ENCODE data around the gene NTN5. TPM values are rescaled to one million over a fixed set of nuclear protein-coding genes. Genes with fewer than 3 reads are reported as not detected.

Gene NTN5
- total RNA-seq, 1 donor from 2014 or later, result 0.30 TPM

DNA sequence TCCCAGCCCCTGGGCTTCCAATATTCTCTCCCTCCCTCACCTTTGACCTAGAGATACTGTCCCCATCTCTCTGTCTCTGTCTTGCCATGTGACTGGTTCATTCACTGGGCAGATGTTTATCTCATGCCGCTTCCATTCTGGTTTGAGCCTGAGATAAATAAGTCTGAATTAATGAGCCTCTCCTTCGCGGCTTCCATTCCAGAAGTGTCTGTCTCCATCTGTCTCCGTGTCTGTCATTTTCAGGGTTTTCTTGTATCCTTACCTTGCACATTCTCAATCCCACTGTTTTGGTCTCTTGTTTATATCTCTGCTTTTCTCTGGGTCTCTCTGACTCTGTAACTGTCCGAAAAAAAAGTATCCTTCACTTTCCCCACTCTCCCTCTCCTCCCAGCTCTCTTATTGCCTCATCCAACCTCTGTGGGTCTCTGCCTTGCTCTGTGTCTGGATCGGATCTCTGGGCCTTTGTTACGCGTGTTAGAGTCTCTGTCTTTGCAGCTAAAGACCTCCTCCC lies 49.2 kb downstream of the NTN5 start:
- peak; percentile 61 for DNase-seq
- peak overlapping the region; percentile 86 for H3K4me3 Mint-ChIP-seq
- peaks cover 39% of the 10 kb centered on the region for H3K4me1 Mint-ChIP-seq
- peak overlapping the region; percentile 97 for H3K27ac Mint-ChIP-seq
- H3K36me3 Mint-ChIP-seq (ENCODE audit: low read depth), result peaks cover 34% of the 10 kb centered on the region
- H3K9me3 Mint-ChIP-seq, result no peaks in the 10 kb centered on the region
- H3K27me3 Mint-ChIP-seq, result no peaks in the 10 kb centered on the region
- intact Hi-C loops (cut with micrococcal nuclease), result loop anchor here (1.0 kb wide), 1 partner anchor 11 kb away; no protein-coding TSS in a partner anchor

DNA sequence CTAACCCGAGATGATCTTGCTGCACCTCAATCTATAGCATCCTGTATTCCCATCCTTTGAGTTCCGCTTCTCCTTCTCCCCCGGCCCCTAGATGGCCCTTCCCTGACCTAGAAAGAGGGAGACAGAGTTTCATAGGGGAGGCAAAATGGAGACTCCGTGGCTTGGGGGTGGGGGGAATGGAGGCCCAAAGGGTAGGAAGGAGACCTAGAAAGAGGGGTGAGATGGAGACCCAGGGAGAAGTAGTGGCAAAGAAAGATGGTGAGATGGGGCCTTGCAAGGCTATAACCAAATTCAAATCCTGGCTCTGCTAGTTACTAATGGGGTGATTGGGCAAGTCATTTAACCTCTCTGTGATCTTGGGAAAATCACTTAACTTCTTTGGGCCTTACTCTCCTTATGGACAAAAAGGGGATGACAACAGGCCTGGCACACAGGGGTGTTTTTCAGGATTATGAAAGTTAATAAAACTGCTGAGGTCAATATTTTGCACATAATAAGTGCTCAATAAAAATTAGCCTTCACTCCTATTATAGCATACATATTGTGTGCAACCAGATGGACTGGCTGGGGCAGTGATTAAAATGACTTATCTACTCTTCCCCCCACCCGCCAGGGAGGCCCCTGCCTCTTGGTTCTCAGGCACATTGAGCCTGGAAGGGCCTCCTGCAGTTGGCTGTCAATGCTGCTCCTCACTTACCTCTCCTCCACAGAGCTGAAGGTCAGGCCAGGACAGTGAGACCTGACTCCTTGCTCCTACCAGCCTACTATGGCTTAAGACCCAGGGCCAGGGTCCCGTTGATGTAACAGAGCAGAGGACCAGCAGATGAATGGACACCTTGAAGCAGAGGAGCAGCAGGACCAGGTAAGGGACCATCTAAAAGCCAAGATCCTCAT lies 52.9 kb downstream of the NTN5 start:
- peak; percentile 64 for DNase-seq
- Mint-ChIP-seq H3K36me3 (ENCODE audit: low read depth) (peaks cover 63% of the 10 kb centered on the region), H3K27me3 (no peaks in the 10 kb centered on the region), H3K9me3 (no peaks in the 10 kb centered on the region), H3K4me1 (peaks cover 43% of the 10 kb centered on the region), H3K4me3 (peak overlapping the region; percentile 91), H3K27ac (peak overlapping the region; percentile 98)
- intact Hi-C loops (cut with micrococcal nuclease), result loop anchor here (1.0 kb wide), 2 partner anchors 14 to 18 kb away; no protein-coding TSS in a partner anchor

DNA sequence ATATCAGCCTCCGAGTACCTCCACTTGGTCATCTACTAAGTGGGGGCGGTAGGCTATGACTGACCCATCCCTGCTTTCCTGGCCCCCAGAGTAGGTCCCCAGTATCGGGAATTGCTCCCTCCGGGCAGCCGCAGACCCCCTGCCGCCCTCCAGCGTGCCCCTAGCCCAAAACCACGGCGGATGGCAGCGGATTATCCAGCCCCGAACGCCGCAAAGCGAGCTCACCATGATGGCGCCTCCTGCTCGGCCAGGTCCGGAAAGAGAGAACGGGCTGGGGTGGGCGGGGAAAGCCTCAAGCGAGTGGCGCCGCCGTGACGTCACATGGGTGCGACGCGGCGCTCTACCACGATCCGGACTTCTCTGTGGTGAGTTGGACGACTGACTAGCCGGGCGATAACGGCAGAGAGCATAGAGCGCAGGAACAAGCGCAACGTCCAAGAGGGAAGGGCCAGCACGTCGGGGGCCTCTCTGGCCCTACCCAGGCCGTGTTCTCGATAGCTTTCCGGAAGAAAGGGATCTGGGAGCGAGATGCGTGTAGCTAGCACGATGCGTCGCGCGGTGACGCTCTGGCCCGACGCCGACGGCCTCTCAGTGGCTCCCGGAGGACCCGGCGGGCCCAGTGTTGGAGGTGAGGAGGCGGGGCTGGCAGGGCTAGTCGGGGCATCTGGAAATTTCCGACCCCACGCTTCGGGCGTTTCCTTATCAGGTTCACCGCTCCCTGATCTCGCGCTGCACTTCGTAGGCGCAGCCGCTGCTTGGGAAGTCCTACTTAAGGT lies 53.7 kb downstream of the NTN5 start, which contains the start of the genes RPL18 and SPHK2:
Gene RPL18, minus strand, starts transcription at position 263 of the 776 bp plus-strand sequence. Its CDS starts 35 bp downstream, at position 228.
Gene SPHK2, plus strand, starts transcription at position 591 of the 776 bp plus-strand sequence. CDS start 1,009 bp downstream, outside the sequence.
- Mint-ChIP-seq H3K4me3 (peak within 1 kb of the TSS; percentile 91), H3K27me3 (no peaks in the 10 kb centered on the region), H3K9me3 (no peaks in the 10 kb centered on the region), H3K27ac (peak within 1 kb of the TSS; percentile 98), H3K4me1 (peaks cover 38% of the 10 kb centered on the region), H3K36me3 (ENCODE audit: low read depth) (peaks cover 68% of the 10 kb centered on the region)
- intact Hi-C loops (cut with micrococcal nuclease), result loop anchor here (1.0 kb wide), 2 partner anchors 15 to 19 kb away; no protein-coding TSS in a partner anchor
- DNase-seq, result peak; percentile 99

DNA sequence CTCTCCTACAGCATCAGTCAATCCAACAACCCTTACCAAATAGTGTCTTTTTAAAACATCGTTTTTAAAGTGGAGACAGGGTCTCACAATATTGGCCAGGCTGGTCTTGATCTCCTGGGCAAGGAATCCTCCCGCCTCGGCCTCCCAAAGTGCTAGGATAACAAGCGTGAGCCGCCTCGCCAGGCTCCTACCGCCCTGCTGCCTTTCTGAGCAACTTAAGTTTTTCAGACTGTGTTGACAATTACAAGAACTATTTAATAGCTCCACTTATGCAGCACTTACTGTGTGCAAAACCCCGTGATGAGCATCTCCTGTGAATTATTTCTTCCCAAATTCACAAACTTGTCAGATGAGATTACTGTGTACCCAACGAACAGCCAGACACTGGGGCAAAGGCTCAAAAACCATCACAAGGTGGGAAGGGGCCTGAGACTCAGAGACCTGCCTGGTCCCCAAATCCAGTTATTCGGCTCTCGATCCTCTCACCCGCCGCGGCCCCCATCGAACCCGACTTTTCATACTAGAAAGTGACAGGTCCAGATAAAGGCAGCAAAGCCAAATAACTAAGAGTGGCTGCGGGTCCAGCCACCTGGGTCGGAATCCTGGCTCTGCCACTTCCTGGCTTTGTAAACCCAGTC lies 54.4 kb downstream of the NTN5 start:
- Mint-ChIP-seq H3K4me1 (peaks cover 31% of the 10 kb centered on the region), H3K9me3 (no peaks in the 10 kb centered on the region), H3K27ac (peak overlapping the region; percentile 98), H3K4me3 (peak overlapping the region; percentile 91), H3K27me3 (no peaks in the 10 kb centered on the region), H3K36me3 (ENCODE audit: low read depth) (peaks cover 68% of the 10 kb centered on the region)
- DNase-seq, result peak; percentile 64
- intact Hi-C loops (cut with micrococcal nuclease), result no loop called here

DNA sequence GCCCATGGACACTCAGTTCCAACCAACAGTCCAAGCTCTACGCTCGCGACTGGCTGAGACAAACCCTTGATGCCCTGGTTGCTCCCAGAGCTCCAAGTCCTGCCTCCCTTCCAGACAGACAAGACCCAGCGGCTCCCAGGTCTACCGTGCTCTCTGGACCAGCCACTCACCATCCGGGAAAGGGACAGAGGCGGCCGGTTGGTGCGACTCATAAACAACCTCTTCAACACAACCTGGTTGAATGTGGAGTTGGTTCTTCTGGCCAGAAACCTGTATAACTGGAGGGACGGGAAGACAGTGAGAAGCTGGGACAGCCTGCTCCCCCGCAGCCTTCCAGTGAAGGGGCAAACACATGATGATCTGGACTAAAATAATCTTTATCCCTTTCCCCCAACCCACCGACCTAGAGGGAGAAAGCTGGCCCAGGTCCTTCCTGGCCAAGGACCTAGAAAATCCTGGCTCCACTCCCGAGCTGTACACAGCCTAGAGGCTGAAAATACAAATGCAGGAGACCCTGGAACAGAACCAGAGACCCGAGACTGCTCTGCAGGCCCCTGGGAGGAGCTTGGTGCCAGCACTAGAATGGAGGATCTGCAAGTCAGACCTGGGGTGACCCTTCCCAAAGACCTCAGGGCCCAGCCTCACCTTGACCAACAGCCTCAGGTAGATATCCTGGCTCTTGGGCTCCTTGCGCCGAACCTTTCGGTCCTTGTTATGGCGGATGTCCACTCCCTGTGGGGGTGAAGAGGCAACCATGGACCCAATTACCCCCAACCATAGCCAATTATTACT lies 55.5 kb downstream of the NTN5 start:
- intact Hi-C loops (cut with micrococcal nuclease), result no loop called here
- Mint-ChIP-seq H3K4me1 (peaks cover 28% of the 10 kb centered on the region), H3K36me3 (ENCODE audit: low read depth) (peaks cover 63% of the 10 kb centered on the region)

DNA sequence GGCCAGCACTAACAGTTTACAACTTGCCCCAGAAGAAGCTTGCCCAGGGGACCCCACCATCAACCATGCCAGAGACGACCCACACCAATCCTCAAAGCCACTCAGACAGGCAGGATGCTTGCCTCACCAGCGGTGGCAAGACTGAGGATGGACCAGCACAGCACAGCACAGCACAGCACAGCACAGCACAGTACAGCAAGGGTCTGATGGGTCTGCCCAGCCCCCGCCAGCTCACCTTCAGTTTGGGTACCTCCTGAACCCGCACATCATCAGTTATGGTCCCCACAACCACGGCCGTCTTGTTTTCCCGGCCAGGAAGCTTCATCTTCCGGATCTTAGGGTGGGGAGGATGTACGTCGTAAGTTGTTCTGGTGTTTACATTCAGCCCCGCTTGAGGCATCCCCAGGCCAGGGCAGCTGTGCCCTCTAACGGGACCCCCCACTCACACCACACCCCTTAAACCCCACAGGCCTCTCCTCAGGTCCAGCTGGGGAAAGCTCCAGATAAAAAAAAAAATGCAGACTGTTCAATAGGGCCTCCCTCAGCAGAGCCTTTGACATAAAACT lies 56.2 kb downstream of the NTN5 start:
- Mint-ChIP-seq H3K36me3 (ENCODE audit: low read depth) (peaks cover 61% of the 10 kb centered on the region), H3K4me3 (peak overlapping the region; percentile 91), H3K9me3 (no peaks in the 10 kb centered on the region), H3K27me3 (no peaks in the 10 kb centered on the region), H3K4me1 (peaks cover 24% of the 10 kb centered on the region), H3K27ac (peak overlapping the region; percentile 98)
- intact Hi-C loops (cut with micrococcal nuclease), result no loop called here
- no peak for DNase-seq

More for the DNA sequence above, 55.5 kb downstream of the NTN5 start:
- H3K27me3 Mint-ChIP-seq, result no peaks in the 10 kb centered on the region
- H3K4me3 Mint-ChIP-seq, result peak overlapping the region; percentile 91
- peak overlapping the region; percentile 98 for H3K27ac Mint-ChIP-seq
- no peak for DNase-seq
- H3K9me3 Mint-ChIP-seq, result no peaks in the 10 kb centered on the region

DNA sequence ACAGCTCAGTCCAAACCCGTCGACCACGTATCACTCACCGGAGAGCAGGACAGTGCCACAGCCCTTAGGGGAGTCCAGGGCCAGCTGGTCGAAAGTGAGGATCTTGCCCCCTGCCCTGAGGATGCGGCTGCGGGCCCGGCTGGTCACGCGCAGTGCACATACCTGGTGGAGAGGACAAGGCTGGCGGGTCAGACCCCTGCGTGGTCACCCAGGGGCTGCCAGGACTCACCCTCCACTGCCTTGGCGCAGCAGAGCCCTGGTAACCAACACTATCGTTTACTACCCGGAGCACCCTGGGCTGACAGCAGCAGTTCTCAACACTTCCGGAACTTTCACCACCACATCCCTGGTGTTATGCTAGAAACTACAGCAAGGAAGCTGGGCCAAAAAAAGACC lies 56.8 kb downstream of the NTN5 start:
- no peak for DNase-seq
- Mint-ChIP-seq H3K27ac (peak overlapping the region; percentile 98), H3K4me3 (peak overlapping the region; percentile 91), H3K9me3 (no peaks in the 10 kb centered on the region), H3K36me3 (ENCODE audit: low read depth) (peaks cover 58% of the 10 kb centered on the region), H3K4me1 (peaks cover 21% of the 10 kb centered on the region), H3K27me3 (no peaks in the 10 kb centered on the region)
- intact Hi-C loops (cut with micrococcal nuclease), result no loop called here

DNA sequence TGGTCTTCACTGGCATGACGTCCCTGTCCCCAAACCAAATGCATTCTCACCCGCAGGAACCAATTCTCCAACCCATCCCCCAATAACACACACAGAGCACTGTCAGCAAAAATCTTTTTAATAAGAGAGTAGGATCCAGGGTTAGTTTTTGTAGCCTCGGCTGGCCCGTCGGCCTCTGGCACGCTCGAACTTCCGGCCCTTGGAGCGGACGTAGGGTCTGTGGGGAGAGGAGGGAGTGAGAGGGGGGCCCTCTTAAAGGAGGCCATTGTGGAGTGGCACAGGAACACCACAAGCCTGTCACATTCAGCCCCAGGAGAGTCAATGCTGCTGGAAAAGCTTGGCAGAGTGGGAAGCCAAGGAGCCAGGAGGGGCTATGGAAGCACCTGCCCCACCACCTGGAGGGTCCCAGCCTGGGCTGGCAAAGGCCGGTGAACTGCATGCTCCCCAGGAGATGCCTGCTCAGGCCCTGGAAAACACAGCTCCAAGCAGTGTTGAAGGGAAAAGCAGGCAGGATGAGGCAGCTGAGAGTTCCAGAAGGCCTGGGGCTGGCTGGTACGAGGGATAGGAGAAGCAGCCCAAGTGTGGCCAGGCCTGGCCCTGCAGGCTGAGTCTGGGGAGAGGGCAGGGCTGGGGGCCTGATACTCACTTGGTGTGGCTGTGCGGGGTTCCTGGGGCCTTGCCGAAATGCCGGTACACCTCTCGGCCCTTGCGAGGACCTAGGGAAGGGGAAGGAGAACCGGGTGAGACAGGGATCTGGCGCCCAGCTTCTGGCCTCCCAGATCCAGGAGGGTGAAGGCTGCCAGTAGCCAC lies 57.4 kb downstream of the NTN5 start:
- DNase-seq, result no peak
- Mint-ChIP-seq H3K9me3 (no peaks in the 10 kb centered on the region), H3K27me3 (no peaks in the 10 kb centered on the region), H3K4me1 (peaks cover 21% of the 10 kb centered on the region), H3K27ac (no peak overlapping the region), H3K36me3 (ENCODE audit: low read depth) (peaks cover 58% of the 10 kb centered on the region), H3K4me3 (peak overlapping the region; percentile 30)
- intact Hi-C loops (cut with micrococcal nuclease), result no loop called here

DNA sequence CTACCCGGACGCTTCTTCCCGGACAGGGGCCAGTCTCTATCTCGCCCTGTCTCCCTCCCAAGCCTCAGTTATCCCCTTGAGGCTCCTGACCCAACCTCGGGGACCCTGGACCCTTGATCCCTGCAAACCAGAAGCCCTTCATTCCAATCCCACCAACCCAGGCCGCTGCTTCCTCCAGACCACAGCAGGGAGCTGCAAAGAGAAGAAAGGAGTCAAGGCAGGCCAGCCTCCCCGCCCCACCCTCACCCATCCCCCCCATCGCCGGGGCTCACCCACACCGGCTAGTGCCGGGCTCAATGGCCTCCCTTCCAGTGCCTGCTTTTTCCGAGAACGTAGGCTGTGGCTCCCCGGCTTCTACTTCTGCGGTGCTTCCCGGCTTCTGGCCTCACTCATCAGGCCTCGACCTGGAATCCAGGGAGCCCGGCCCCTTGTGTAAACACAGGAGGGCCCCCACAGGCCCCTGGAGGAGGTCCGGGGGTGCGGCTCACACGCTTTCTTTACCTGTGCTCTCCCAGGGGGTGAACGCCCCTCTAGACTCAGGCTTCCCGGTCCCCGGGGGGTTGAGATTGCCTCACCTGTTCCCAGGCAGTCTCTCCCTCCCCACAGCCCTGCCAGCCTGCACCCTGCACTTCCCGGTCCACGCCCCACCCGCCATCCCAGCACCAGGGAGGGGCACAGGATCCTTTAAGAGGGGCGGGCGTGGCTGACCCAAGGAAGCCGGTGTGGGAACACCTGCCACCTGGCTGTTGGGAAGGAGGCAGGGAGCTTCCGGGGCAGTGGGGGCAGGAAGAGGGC lies 58.2 kb downstream of the NTN5 start, which contains the start of gene FAM83E:
Gene FAM83E, minus strand, starts transcription at position 641 of the 795 bp plus-strand sequence. CDS start 1,704 bp downstream, outside the sequence.
- DNase-seq, result no peak
- Mint-ChIP-seq H3K36me3 (ENCODE audit: low read depth) (peaks cover 54% of the 10 kb centered on the region), H3K4me3 (peak within 1 kb of the TSS; percentile 30), H3K9me3 (no peaks in the 10 kb centered on the region), H3K27ac (no peak within 1 kb of the TSS), H3K27me3 (no peaks in the 10 kb centered on the region), H3K4me1 (peaks cover 15% of the 10 kb centered on the region)
- intact Hi-C loops (cut with micrococcal nuclease), result no loop called here

DNA sequence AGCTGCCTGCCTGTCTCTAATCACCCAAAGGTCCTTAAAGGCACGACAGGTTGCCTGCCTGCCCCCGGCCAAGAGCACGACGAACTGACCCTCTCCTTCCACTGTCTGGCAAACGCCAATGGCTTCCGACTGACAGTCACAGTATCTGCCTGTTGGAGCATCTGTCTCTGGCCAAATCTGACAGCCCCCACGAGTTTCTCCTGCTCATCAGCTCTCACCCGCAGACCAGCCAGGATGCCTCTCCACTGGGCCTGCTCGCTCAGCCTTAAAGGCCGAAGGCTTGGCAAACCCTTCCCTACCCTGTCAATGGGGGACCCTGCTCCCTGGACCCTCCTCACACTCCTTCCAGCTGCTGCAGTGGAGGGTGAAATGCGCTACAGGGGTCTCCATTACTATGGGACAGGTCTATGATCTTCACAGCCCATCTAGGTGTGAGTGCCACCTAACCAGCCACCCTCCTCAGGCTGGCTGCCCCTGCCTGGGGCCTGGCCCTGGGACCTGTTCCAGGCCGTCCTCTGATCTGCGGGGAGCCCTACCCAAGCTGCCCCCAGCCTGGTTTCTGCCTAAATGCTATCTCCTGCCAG lies 58.9 kb downstream of the NTN5 start:
- Mint-ChIP-seq H3K9me3 (no peaks in the 10 kb centered on the region), H3K4me3 (no peak overlapping the region), H3K27me3 (no peaks in the 10 kb centered on the region), H3K4me1 (peaks cover 13% of the 10 kb centered on the region), H3K27ac (peak overlapping the region; percentile 34), H3K36me3 (ENCODE audit: low read depth) (peaks cover 50% of the 10 kb centered on the region)
- intact Hi-C loops (cut with micrococcal nuclease), result no loop called here
- DNase-seq, result no peak
